Suprapubic skin (tissue), 4 donors: ENCODE measurements around the gene FCHO2. TPM values are rescaled to one million over a fixed set of nuclear protein-coding genes. Genes with fewer than 3 reads are reported as not detected.

Experiments
- DNase-seq, 2 donors: peaks; one replicate each; pipeline ENCODE4 v3.0.0-alpha.2; 2019; ENCODE audit warnings: low spot score in 2 of 2
- H3K27ac ChIP-seq: fragments of 200-600 bp; sonication (generic); one replicate; pipeline ENCODE4 v1.5.1; 2019
- H3K27me3 ChIP-seq: fragments of 200-600 bp; sonication (generic); one replicate; pipeline ENCODE4 v1.5.1; 2019
- H3K36me3 ChIP-seq: fragments of 200-600 bp; sonication (generic); one replicate; pipeline ENCODE4 v1.5.1; 2019
- H3K4me1 ChIP-seq: fragments of 200-600 bp; sonication (generic); one replicate; pipeline ENCODE4 v1.5.1; 2019
- H3K4me3 ChIP-seq: fragments of 200-600 bp; sonication (generic); one replicate; pipeline ENCODE4 v1.5.1; 2019; ENCODE audit warnings: mild to moderate bottlenecking
- H3K9me3 ChIP-seq: fragments of 200-600 bp; sonication (generic); one replicate; pipeline ENCODE4 v1.5.1; 2019
- CTCF ChIP-seq, 2 donors: fragments of 200-600 bp in 1 of 2; fragments of 450-650 bp in 1 of 2; sonication (generic) in 1 of 2; IDR thresholded peaks; one replicate each; pipeline ENCODE4 v1.5.1; 2016 to 2019; ENCODE audit warnings: antibody characterized with exemption in 2 of 2, mild to moderate bottlenecking in 1 of 2, moderate library complexity in 1 of 2
- EP300 ChIP-seq: sonication (generic); formaldehyde crosslinking; IDR thresholded peaks from one replicate; pipeline ENCODE4 v1.6.1; 2017; ENCODE audit warnings: antibody characterized with exemption
- POLR2A ChIP-seq, 2 donors: fragments of 450-650 bp; IDR thresholded peaks; one replicate each; pipeline ENCODE4 v1.6.1; 2017; ENCODE audit warnings: antibody characterized with exemption in 2 of 2, mild to moderate bottlenecking in 2 of 2, moderate library complexity in 2 of 2
- POLR2AphosphoS5 ChIP-seq, 3 donors: sonication (generic); formaldehyde crosslinking; IDR thresholded peaks; one replicate each; pipeline ENCODE4 v1.6.1; 2017; ENCODE audit warnings: antibody characterized with exemption in 3 of 3
- WGBS: methylation state at CpG from one replicate; pipeline ENCODE4 v1.1.5; 2018; 5-methylcytosine and 5-hydroxymethylcytosine counted together
- total RNA-seq, 4 donors: library from RNA; depleted of rRNA; stranded (reverse); fragments of >200 nt; gene quantifications; one replicate each; pipeline ENCODE4 v1.1.0, GENCODE V29; 2016

Gene FCHO2
- 10 to 100 TPM; 24.7 to 46.2 (median 34.8) TPM for total RNA-seq

DNA sequence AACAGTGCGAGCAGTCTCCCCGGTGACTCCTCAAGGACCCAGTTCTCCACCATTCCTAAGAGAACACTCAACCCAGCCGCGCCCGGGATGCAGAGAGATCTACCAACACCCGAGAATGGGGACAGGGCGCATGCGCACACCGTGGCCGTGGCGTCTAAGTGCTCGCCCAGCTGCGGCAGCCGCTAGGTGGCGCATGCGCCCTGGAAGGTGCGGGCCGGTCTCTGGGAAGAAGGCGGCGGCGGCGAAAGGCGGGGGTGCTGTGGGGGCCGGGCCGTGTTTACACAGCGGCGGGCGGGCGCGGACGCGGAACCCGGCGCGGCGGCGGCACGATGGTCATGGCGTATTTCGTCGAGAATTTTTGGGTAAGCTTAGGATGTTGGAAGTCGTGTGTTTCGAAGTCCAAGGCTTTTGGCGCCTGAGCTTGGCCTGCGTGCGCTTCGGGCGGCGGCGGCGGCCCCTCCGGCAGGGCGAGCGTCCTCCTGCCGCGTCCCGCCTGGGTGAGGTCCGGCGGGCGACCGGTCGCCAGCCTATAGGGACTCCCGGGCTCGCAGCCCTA is at the start of gene FCHO2:
Gene FCHO2, plus strand, starts transcription at position 274 of the 556 bp plus-strand sequence. Its CDS starts 56 bp downstream, at position 330.
- WGBS: 2% methylated on average over 12 of the region's 64 CpGs
- peak within 1 kb of the TSS; percentile 96 for H3K27ac ChIP-seq
- peak; percentile 99 for DNase-seq
- peaks cover 41% of the 10 kb centered on the region for H3K4me1 ChIP-seq
- peak within 1 kb of the TSS; percentile 76 for H3K4me3 ChIP-seq
- H3K36me3 ChIP-seq: no peaks in the 10 kb centered on the region
- no peaks in the 10 kb centered on the region for H3K9me3 ChIP-seq
- H3K27me3 ChIP-seq: no peaks in the 10 kb centered on the region
- TF ChIP-seq POLR2AphosphoS5 (IDR thresholded peaks at IDR 0.05) (peak in 2 of 3 donors; percentile 5 to 49), EP300 (no peak), POLR2A (IDR thresholded peaks at IDR 0.05) (peak; percentile 41 to 80), CTCF (IDR thresholded peaks at IDR 0.05) (peak; percentile 51 to 89)

DNA sequence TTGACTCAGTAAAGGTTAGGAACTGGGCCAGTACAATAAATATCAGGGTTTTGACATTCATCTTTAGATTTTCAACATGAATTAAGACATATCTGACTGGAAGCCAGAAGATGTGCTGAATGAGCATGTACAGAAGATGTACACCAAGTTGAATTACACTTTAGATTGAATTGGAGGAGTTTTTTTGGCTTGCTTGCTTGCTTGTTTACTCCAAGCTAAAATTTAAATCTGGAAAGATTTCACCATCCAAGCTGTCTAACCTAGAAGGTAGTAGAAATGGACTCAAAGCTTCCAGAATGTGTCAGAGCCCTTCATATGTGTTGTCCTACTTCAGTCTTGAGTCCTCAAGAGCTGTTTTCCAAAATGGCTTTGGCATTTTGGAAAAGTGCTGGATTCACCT is 49.0 kb upstream of the FCHO2 start:
- H3K36me3 ChIP-seq: peaks cover 77% of the 10 kb centered on the region
- TF ChIP-seq CTCF (IDR thresholded peaks at IDR 0.05): no peak
- TF ChIP-seq POLR2A (IDR thresholded peaks at IDR 0.05): no peak
- TF ChIP-seq POLR2AphosphoS5 (IDR thresholded peaks at IDR 0.05): no peak
- TF ChIP-seq EP300: no peak
- no peaks in the 10 kb centered on the region for H3K4me1 ChIP-seq
- no peak overlapping the region for H3K4me3 ChIP-seq
- no peaks in the 10 kb centered on the region for H3K9me3 ChIP-seq
- no peak for DNase-seq
- no peak overlapping the region for H3K27ac ChIP-seq
- H3K27me3 ChIP-seq: no peaks in the 10 kb centered on the region

DNA sequence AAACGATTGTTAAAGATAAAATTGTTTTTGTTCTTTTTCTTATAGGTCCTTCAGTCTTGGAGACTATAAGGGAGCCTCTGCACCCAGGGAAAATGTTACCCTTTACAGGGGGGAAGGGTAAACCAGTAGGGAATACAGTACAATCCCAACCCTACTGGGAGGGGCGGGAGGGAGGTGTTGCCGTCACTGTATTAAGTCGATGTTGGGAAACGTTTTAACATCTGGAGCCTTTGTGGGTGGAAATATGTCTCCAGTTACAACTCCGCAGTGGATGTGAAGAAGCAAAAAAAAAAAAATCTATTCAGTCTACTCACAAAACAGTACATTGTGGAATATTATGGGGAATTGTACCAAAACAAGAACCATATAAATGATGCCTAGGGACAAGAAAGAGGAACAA is 47.2 kb upstream of the FCHO2 start:
- no peak overlapping the region for H3K27ac ChIP-seq
- no peaks in the 10 kb centered on the region for H3K9me3 ChIP-seq
- no peaks in the 10 kb centered on the region for H3K27me3 ChIP-seq
- DNase-seq: no peak
- TF ChIP-seq CTCF (IDR thresholded peaks at IDR 0.05): no peak
- no peak for TF ChIP-seq POLR2A (IDR thresholded peaks at IDR 0.05)
- 67% methylated on average over 6 of the region's 6 CpGs for WGBS
- H3K4me1 ChIP-seq: no peaks in the 10 kb centered on the region
- H3K36me3 ChIP-seq: peaks cover 58% of the 10 kb centered on the region
- H3K4me3 ChIP-seq: no peak overlapping the region

GRCh38 chr5:72917371-72917776 is 38.5 kb upstream of the FCHO2 start:
- Histone ChIP-seq H3K4me1 (no peaks in the 10 kb centered on the region), H3K4me3 (no peak overlapping the region), H3K27ac (no peak overlapping the region), H3K9me3 (no peaks in the 10 kb centered on the region), H3K27me3 (no peaks in the 10 kb centered on the region), H3K36me3 (no peaks in the 10 kb centered on the region)
- TF ChIP-seq POLR2AphosphoS5 (IDR thresholded peaks at IDR 0.05) (no peak), EP300 (no peak), POLR2A (IDR thresholded peaks at IDR 0.05) (no peak), CTCF (IDR thresholded peaks at IDR 0.05) (no peak)
- WGBS: 95% methylated on average over 1 of the region's 1 CpG
- DNase-seq: no peak

DNA sequence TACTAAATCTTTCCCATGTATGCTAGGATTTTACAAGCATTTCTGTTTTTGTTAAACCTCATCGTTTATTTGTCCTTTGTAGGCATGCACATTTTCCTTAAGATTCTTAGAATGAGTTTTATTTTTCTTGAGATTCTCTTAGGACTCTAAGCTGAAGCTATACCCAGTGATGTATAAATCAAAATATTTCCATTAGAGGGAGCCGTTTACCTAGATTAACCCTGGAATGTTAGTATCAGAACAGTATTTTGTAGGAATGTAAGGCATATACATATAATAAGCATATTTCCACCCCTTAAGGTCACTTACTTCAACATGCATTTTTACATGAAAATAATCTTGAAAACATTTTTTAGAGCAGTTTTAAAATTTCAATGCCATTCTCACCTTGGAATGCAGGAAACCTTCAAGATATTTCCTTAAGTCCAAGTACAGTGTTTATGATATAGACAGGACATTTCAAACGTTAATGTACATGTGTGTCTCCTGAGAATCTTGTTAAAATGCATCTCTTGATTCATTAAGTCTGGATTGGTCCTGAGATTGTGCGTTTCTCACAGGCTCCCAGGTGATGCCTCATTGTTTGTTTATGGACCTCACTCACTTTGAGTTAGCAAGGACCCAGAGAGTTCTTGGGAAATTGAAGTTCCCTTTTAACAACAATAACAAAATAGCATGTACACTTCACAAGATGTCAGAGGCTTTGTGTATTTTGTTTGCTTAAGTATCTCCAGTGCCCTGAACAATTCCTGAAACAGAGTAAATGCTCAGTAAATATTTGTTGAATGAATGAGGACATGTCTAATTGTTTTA is 34.9 kb upstream of the FCHO2 start:
- no peak for DNase-seq
- Histone ChIP-seq H3K36me3 (no peaks in the 10 kb centered on the region), H3K27me3 (no peaks in the 10 kb centered on the region), H3K4me3 (no peak overlapping the region), H3K4me1 (no peaks in the 10 kb centered on the region), H3K27ac (no peak overlapping the region), H3K9me3 (no peaks in the 10 kb centered on the region)
- TF ChIP-seq EP300 (no peak), CTCF (IDR thresholded peaks at IDR 0.05) (no peak), POLR2AphosphoS5 (IDR thresholded peaks at IDR 0.05) (no peak), POLR2A (IDR thresholded peaks at IDR 0.05) (no peak)
- WGBS: 24% methylated on average over 4 of the region's 4 CpGs
